SW480 (cell line): ENCODE data around the gene SMIM8.
A peak's percentile ranks its signal among the peaks of the same experiment; 100 is the strongest.

Source experiments
- DNase-seq: peaks from one replicate; pipeline ENCODE4 v3.0.0-alpha.2; 2016; ENCODE audit warnings: low spot score

SMIM8 gene

DNA sequence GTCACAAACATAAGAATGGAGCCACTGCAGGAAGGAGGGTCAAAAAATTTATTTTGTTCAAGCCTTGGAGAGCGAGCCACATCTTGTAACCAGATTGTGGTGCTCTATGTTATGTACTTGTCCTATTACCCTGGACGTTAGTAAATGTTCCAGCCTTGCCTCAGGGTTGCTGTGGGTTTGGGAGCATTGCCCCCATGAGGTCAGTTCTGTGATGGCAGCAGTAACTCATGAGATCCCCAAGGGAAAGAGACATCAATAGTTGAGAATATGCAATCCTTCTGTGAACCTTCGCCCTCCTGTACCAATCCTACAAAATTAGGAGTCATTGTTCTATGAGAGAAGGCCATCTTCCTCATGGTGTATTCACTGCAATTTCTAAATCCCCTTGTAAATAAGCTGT, 68.9 kb downstream of the SMIM8 start:
- DNase-seq = peak; percentile 34
